H9 (cell line): Measurements from ENCODE around the gene AP2M1. TPM values are rescaled to one million over a fixed set of nuclear protein-coding genes. Genes with fewer than 3 reads are reported as not detected.

ENCODE experiments used
- DNase-seq: peaks from one replicate; pipeline ENCODE4 v3.0.0-alpha.2; 2017
- H2AFZ ChIP-seq: one replicate; pipeline ENCODE4 v1.6.1; 2013; ENCODE audit warnings: mild to moderate bottlenecking, low read length, control low read depth, moderate library complexity
- H2AK5ac ChIP-seq: 2 replicates; pipeline ENCODE4 v1.6.1; 2013; ENCODE audit warnings: low read length, control low read depth, mixed read lengths; ENCODE audit not compliant: insufficient read length
- H2BK120ac ChIP-seq: one replicate; pipeline ENCODE4 v1.6.1; 2013; ENCODE audit warnings: low read depth, mild to moderate bottlenecking, low read length, control low read depth, inconsistent platforms; ENCODE audit not compliant: poor library complexity, severe bottlenecking
- H2BK12ac ChIP-seq: 2 replicates; pipeline ENCODE4 v1.6.1; 2013; ENCODE audit warnings: low read length, control low read depth, mixed read lengths, low read depth; ENCODE audit not compliant: insufficient read length
- H2BK15ac ChIP-seq: 2 replicates; pipeline ENCODE4 v1.6.1; 2013; ENCODE audit warnings: low read depth, low read length, control low read depth
- H2BK20ac ChIP-seq: one replicate; pipeline ENCODE4 v1.6.1; 2013; ENCODE audit warnings: low read depth, mild to moderate bottlenecking, low read length, control low read depth, inconsistent platforms; ENCODE audit not compliant: poor library complexity, severe bottlenecking
- H2BK5ac ChIP-seq: 2 replicates; pipeline ENCODE4 v1.6.1; 2013; ENCODE audit warnings: low read length, control low read depth, mixed read lengths; ENCODE audit not compliant: insufficient read length
- H3K14ac ChIP-seq: 2 replicates; pipeline ENCODE4 v1.6.1; 2013; ENCODE audit warnings: low read length, control low read depth; ENCODE audit not compliant: insufficient read depth
- H3K18ac ChIP-seq: 2 replicates; pipeline ENCODE4 v1.6.1; 2013; ENCODE audit warnings: low read depth, mild to moderate bottlenecking, mixed read lengths, low read length, control low read depth; ENCODE audit not compliant: insufficient read length
- H3K23ac ChIP-seq: 2 replicates; pipeline ENCODE4 v1.6.1; 2013; ENCODE audit warnings: low read length, control low read depth, mixed read lengths, low read depth; ENCODE audit not compliant: insufficient read length
- H3K23me2 ChIP-seq: 2 replicates; pipeline ENCODE4 v1.6.1; 2013; ENCODE audit warnings: low read depth, mild to moderate bottlenecking, mixed read lengths, low read length, control low read depth; ENCODE audit not compliant: insufficient read length, poor library complexity, severe bottlenecking
- H3K27ac ChIP-seq: 2 replicates; pipeline ENCODE4 v1.5.1; 2013; ENCODE audit warnings: low read length, control low read depth, mixed read lengths, low read depth; ENCODE audit not compliant: insufficient read length
- H3K27me3 ChIP-seq: 2 replicates; pipeline ENCODE4 v1.6.1; 2013; ENCODE audit warnings: low read length, control low read depth, inconsistent platforms; ENCODE audit not compliant: insufficient read depth
- H3K4ac ChIP-seq: 2 replicates; pipeline ENCODE4 v1.6.1; 2013; ENCODE audit warnings: low read depth, mild to moderate bottlenecking, control low read depth, inconsistent platforms, low read length, moderate library complexity
- H3K4me1 ChIP-seq: 2 replicates; pipeline ENCODE4 v1.6.1; 2013; ENCODE audit warnings: low read length, control low read depth, inconsistent platforms; ENCODE audit not compliant: insufficient read depth
- H3K4me2 ChIP-seq: 2 replicates; pipeline ENCODE4 v1.6.1; 2013; ENCODE audit warnings: low read length, control low read depth, mixed read lengths; ENCODE audit not compliant: insufficient read length, insufficient read depth
- H3K56ac ChIP-seq: 2 replicates; pipeline ENCODE4 v1.6.1; 2013; ENCODE audit warnings: low read depth, mild to moderate bottlenecking, mixed read lengths, low read length, control low read depth; ENCODE audit not compliant: insufficient read length
- H3K79me1 ChIP-seq: 2 replicates; pipeline ENCODE4 v1.6.1; 2013; ENCODE audit warnings: low read depth, mild to moderate bottlenecking, moderate library complexity, low read length, control low read depth, inconsistent platforms; ENCODE audit not compliant: insufficient read depth, poor library complexity, severe bottlenecking
- H3K79me2 ChIP-seq: 2 replicates; pipeline ENCODE4 v1.6.1; 2013; ENCODE audit warnings: low read length, control low read depth, inconsistent platforms; ENCODE audit not compliant: insufficient read depth
- H3K9ac ChIP-seq: 2 replicates; pipeline ENCODE4 v1.6.1; 2013; ENCODE audit warnings: low read length, control low read depth, mixed read lengths; ENCODE audit not compliant: insufficient read length; ENCODE audit errors: extremely low read depth
- H3K9me3 ChIP-seq: one replicate; pipeline ENCODE4 v1.6.1; 2013; ENCODE audit warnings: low read depth, low read length, inconsistent platforms; ENCODE audit not compliant: control insufficient read depth
- H3T11ph ChIP-seq: one replicate; pipeline ENCODE4 v1.6.1; 2013; ENCODE audit warnings: mild to moderate bottlenecking, low read length, control low read depth, inconsistent platforms
- H4K20me1 ChIP-seq: one replicate; pipeline ENCODE4 v1.6.1; 2013; ENCODE audit not compliant: control insufficient read depth, insufficient read length, insufficient read depth
- H4K5ac ChIP-seq: 2 replicates; pipeline ENCODE4 v1.6.1; 2013; ENCODE audit warnings: low read depth, mild to moderate bottlenecking, mixed read lengths, low read length, control low read depth; ENCODE audit not compliant: insufficient read length
- H4K8ac ChIP-seq: replicated peaks from 2 replicates; pipeline ENCODE4 v1.6.1; 2013; ENCODE audit warnings: low read length, control low read depth, mixed read lengths, low read depth; ENCODE audit not compliant: insufficient read length
- H4K91ac ChIP-seq: 2 replicates; pipeline ENCODE4 v1.6.1; 2013; ENCODE audit warnings: low read depth, mild to moderate bottlenecking, moderate library complexity, mixed read lengths, low read length, control low read depth; ENCODE audit not compliant: insufficient read length
- H3K27ac Mint-ChIP-seq, 3 experiments: 2 replicates in 2 of 3; 3 replicates in 1 of 3; pipeline ENCODE4 v1.8.0; 2020 to 2021; ENCODE audit warnings: mixed read lengths in 3 of 3, mild to moderate bottlenecking in 1 of 3, moderate library complexity in 1 of 3
- H3K27me3 Mint-ChIP-seq: 2 replicates; pipeline ENCODE4 v1.8.0; 2021; ENCODE audit warnings: low read depth, mild to moderate bottlenecking, moderate library complexity, mixed read lengths
- H3K36me3 Mint-ChIP-seq, 3 experiments: 2 replicates in 2 of 3; 3 replicates in 1 of 3; pipeline ENCODE4 v1.8.0; 2020 to 2021; ENCODE audit warnings: low read depth in 3 of 3, mixed read lengths in 3 of 3; ENCODE audit not compliant: insufficient read depth in 1 of 3
- H3K4me1 Mint-ChIP-seq, 2 experiments: 2 replicates each; pipeline ENCODE4 v1.8.0; 2020; ENCODE audit warnings: mixed read lengths in 2 of 2
- H3K4me3 Mint-ChIP-seq, 2 experiments: 2 replicates in 1 of 2; 3 replicates in 1 of 2; pipeline ENCODE4 v1.8.0; 2020 to 2021; ENCODE audit warnings: mild to moderate bottlenecking in 2 of 2, mixed read lengths in 2 of 2, moderate library complexity in 1 of 2
- H3K9me3 Mint-ChIP-seq, 2 experiments: 2 replicates in 1 of 2; 3 replicates in 1 of 2; pipeline ENCODE4 v1.8.0; 2020; ENCODE audit warnings: mild to moderate bottlenecking in 2 of 2, mixed read lengths in 2 of 2, moderate library complexity in 1 of 2
- WGBS: extraction: QIAGEN DNeasy Blood & Tissue Kit; methylation state at CpG from one replicate; pipeline ENCODE4 v1.1.7; 2013; ENCODE audit warnings: missing lambda C conversion rate, low lambda C conversion rate, mixed read lengths; ENCODE audit not compliant: insufficient read length; ENCODE audit errors: extremely low coverage; 5-methylcytosine and 5-hydroxymethylcytosine counted together
- total RNA-seq: library from RNA; stranded (reverse); gene quantifications from 2 replicates; pipeline ENCODE4 v1.2.1, GENCODE V29; 2021
- TF ChIP-seq, protein P1 (sequence below): fragments of 200-600 bp; sonication (generic); conservative IDR thresholded peaks from 3 replicates; pipeline ENCODE4 v1.8.0; 2021; ENCODE audit warnings: antibody characterized with exemption, mild to moderate bottlenecking

The AP2M1 gene
- total RNA-seq, 1 experiment from 2014 or later: 443 TPM

DNA sequence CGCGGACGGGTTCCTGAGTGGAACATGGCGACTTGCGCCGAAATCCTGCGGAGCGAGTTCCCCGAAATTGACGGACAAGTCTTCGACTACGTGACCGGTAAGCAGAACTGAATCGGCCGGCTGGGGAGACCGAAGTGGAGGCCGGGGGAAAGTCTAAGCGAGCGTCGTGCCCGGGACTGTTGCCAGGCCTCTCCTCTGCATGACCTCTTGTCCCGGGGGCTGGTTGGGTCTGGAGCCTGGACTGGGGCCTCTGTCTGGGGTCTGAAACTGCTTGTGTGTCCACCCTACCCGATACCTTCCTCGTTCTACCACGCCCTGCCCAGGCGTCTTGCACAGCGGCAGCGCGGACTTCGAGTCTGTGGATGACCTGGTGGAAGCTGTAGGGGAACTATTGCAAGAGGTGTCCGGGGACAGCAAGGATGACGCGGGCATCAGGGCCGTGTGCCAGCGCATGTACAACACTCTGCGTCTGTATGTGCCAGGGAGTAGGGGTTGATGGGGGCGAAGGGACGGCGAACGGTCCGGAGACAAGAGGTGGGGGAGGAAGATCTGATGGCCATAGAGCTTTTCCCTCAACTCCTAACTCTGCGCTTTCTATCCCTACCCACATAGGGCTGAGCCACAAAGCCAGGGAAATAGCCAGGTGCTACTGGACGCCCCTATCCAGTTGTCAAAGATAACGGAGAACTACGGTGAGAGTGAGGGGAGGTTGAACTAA, 11.7 kb downstream of the AP2M1 start, which contains the start of gene ABCF3:
ABCF3 (plus strand) TSS at position 16 of the 718 bp plus-strand sequence; CDS start at position 25, 9 bp downstream.
- H3K27ac ChIP-seq: peak within 1 kb of the TSS; percentile 80
- no CpG with 5 or more reads among the region's 45 CpGs for WGBS
- Mint-ChIP-seq H3K27ac (peak within 1 kb of the TSS; percentile 98 to 99 (median 99)), H3K36me3 (peaks cover 54 to 78% (median 70%) of the 10 kb centered on the region in 3 experiments), H3K9me3 (no peaks in the 10 kb centered on the region; a peak in 1 of 5 replicates), H3K4me3 (peak within 1 kb of the TSS; percentile 98 to 99), H3K4me1 (peaks cover 25 to 29% of the 10 kb centered on the region in 2 experiments), H3K27me3 (peaks cover 1% of the 10 kb centered on the region; the same call in 1 of the 2 replicates)
- no peak for DNase-seq
- H2BK5ac ChIP-seq: no peak within 1 kb of the TSS
- no peak within 1 kb of the TSS for H2BK20ac ChIP-seq
- H3T11ph ChIP-seq: peak within 1 kb of the TSS; percentile 39
- peak within 1 kb of the TSS; percentile 74 for H3K18ac ChIP-seq
- no peaks in the 10 kb centered on the region for H4K20me1 ChIP-seq
- H3K9me3 ChIP-seq: no peaks in the 10 kb centered on the region
- no peak within 1 kb of the TSS for H4K8ac ChIP-seq
- H2AK5ac ChIP-seq: no peak within 1 kb of the TSS
- H3K79me2 ChIP-seq: peaks cover 5% of the 10 kb centered on the region; the same call in 1 of the 2 replicates
- no peak within 1 kb of the TSS for H2AFZ ChIP-seq
- H3K4me2 ChIP-seq: peak within 1 kb of the TSS; percentile 96
- H3K14ac ChIP-seq: peak within 1 kb of the TSS; percentile 87
- no peak within 1 kb of the TSS for H2BK120ac ChIP-seq
- H2BK15ac ChIP-seq: no peak within 1 kb of the TSS
- no peaks in the 10 kb centered on the region for H3K27me3 ChIP-seq
- peaks cover 5% of the 10 kb centered on the region for H3K79me1 ChIP-seq
- no peak within 1 kb of the TSS for H3K4ac ChIP-seq
- no peak within 1 kb of the TSS for H2BK12ac ChIP-seq
- H4K5ac ChIP-seq: no peak within 1 kb of the TSS
- H4K91ac ChIP-seq: no peak within 1 kb of the TSS
- H3K4me1 ChIP-seq: no peaks in the 10 kb centered on the region
- TF ChIP-seq, protein P1, sequence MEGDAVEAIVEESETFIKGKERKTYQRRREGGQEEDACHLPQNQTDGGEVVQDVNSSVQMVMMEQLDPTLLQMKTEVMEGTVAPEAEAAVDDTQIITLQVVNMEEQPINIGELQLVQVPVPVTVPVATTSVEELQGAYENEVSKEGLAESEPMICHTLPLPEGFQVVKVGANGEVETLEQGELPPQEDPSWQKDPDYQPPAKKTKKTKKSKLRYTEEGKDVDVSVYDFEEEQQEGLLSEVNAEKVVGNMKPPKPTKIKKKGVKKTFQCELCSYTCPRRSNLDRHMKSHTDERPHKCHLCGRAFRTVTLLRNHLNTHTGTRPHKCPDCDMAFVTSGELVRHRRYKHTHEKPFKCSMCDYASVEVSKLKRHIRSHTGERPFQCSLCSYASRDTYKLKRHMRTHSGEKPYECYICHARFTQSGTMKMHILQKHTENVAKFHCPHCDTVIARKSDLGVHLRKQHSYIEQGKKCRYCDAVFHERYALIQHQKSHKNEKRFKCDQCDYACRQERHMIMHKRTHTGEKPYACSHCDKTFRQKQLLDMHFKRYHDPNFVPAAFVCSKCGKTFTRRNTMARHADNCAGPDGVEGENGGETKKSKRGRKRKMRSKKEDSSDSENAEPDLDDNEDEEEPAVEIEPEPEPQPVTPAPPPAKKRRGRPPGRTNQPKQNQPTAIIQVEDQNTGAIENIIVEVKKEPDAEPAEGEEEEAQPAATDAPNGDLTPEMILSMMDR: no peak
- no peak within 1 kb of the TSS for H3K23ac ChIP-seq
- no peak within 1 kb of the TSS for H3K56ac ChIP-seq
- H3K23me2 ChIP-seq: peaks cover 14% of the 10 kb centered on the region
- H3K9ac ChIP-seq: peak within 1 kb of the TSS; percentile 81
